Stimulated activated CD4-positive, alpha-beta T cell treated with anti-CD3 and anti-CD28 coated beads, Interleukin-4, amount 100 ng/mL, for 4 hours (primary cell): ENCODE results near the gene TMEM43.

Experiments used
- DNase-seq, 2 experiments: peaks; one replicate each; pipeline ENCODE4 v3.0.0-alpha.2; 2020

Gene TMEM43

GRCh38 chr3:14138878-14139655 lies 14.2 kb downstream of the TMEM43 start:
- no peak for DNase-seq

GRCh38 chr3:14139771-14140170 lies 14.9 kb downstream of the TMEM43 start:
- DNase-seq: no peak

GRCh38 chr3:14140668-14141067 lies 15.8 kb downstream of the TMEM43 start:
- no peak for DNase-seq

- no peak for DNase-seq
Measured at GRCh38 chr3:14141144-14141543, 16.3 kb downstream of the TMEM43 start.

GRCh38 chr3:14141602-14142341 lies 16.9 kb downstream of the TMEM43 start:
- DNase-seq: no peak

- DNase-seq: peak; percentile 17 to 49
Measured at GRCh38 chr3:14142567-14143270, 17.9 kb downstream of the TMEM43 start.

- no peak for DNase-seq
Measured at GRCh38 chr3:14143271-14144225, 18.7 kb downstream of the TMEM43 start.

- peak in 1 of 2 experiments; percentile 63 for DNase-seq
Measured at GRCh38 chr3:14144423-14145075, 19.7 kb downstream of the TMEM43 start.

GRCh38 chr3:14145236-14145635 lies 20.4 kb downstream of the TMEM43 start:
- no peak for DNase-seq

GRCh38 chr3:14145670-14146380 lies 21.0 kb downstream of the TMEM43 start:
- no peak for DNase-seq

GRCh38 chr3:14146381-14147065 lies 21.7 kb downstream of the TMEM43 start:
- DNase-seq: no peak

GRCh38 chr3:14147066-14147435 lies 22.2 kb downstream of the TMEM43 start:
- DNase-seq: no peak

GRCh38 chr3:14147617-14148016 lies 22.8 kb downstream of the TMEM43 start:
- no peak for DNase-seq

GRCh38 chr3:14148041-14148985 lies 23.5 kb downstream of the TMEM43 start:
- no peak for DNase-seq

- DNase-seq: no peak
Measured at GRCh38 chr3:14150078-14150477, 25.2 kb downstream of the TMEM43 start.

- DNase-seq: no peak
Measured at GRCh38 chr3:14150491-14151230, 25.8 kb downstream of the TMEM43 start.

- no peak for DNase-seq
Measured at GRCh38 chr3:14151471-14152083, 26.7 kb downstream of the TMEM43 start.
